ENCODE results near the gene HID1. TPM values are rescaled to one million over a fixed set of nuclear protein-coding genes. Genes with fewer than 3 reads are reported as not detected.
A peak's percentile ranks its signal among the peaks of the same experiment; 100 is the strongest.
"Not testable (repeated sequence)": the region's sequence is repeated elsewhere in the genome, so short reads cannot be mapped to it uniquely, and the experiment has no call there.

The HID1 gene
- total and polyA plus RNA-seq, 2 donors (not counting 1 experiment from before 2014, with no cell fraction given): 3.9 to 4.0 TPM

GRCh38 chr17:74916136-74916850 lies 56.3 kb downstream of the HID1 start:
- DNase-seq: no peak
- Histone ChIP-seq H4K20me1 (ENCODE audit: control insufficient read depth, insufficient read depth, low read length, poor library complexity, severe bottlenecking) (no peaks in the 10 kb centered on the region), H3K9me3 (ENCODE audit: control extremely low read depth in 1 of 3, control insufficient read depth in 2 of 3, insufficient read depth in 1 of 3, low read length in 2 of 3) (peaks cover 0 to 8% (median 0%) of the 10 kb centered on the region in 3 donors), H3K4me3 (ENCODE audit: control extremely low read depth in 1 of 5, extremely low read depth in 1 of 5, insufficient read depth in 1 of 5, low read depth in 2 of 5, low read length in 4 of 5) (no peak overlapping the region), H3K36me3 (replicated peaks in 1 of 2; ENCODE audit: control extremely low read depth in 1 of 2, control insufficient read depth in 1 of 2, extremely low read depth in 1 of 2, insufficient read depth in 2 of 2, low read length in 1 of 2) (no peaks in the 10 kb centered on the region), H3K4me1 (ENCODE audit: control insufficient read depth in 2 of 2, insufficient read depth in 2 of 2, low read length in 2 of 2) (no peaks in the 10 kb centered on the region), H3K27me3 (replicated peaks in 1 of 4; ENCODE audit: control extremely low read depth in 1 of 4, control insufficient read depth in 3 of 4, insufficient read depth in 4 of 4, low read length in 3 of 4) (peaks cover 0 to 39% (median 7%) of the 10 kb centered on the region in 4 experiments), H3K27ac (ENCODE audit: low read length in 2 of 2) (no peak overlapping the region), H3K9ac (ENCODE audit: low read length) (no peak overlapping the region), H3K4me2 (replicated peaks; ENCODE audit: low read depth, low read length, poor library complexity, severe bottlenecking) (no peak overlapping the region), H2AFZ (ENCODE audit: insufficient read depth, low read depth, low read length, poor library complexity, severe bottlenecking) (no peak overlapping the region), H3K79me2 (ENCODE audit: control insufficient read depth, insufficient read depth, low read length) (no peaks in the 10 kb centered on the region)
- ChIA-PET CTCF (interaction anchor here (0.9 kb wide), 1 partner anchor 42 kb away, joined by 3 read pairs; no protein-coding TSS in a partner anchor), POLR2A (no interaction called here)
- intact Hi-C loops (cut with micrococcal nuclease): no loop called here
- Mint-ChIP-seq H3K4me3 (no peak overlapping the region), H3K27me3 (peaks cover 36% of the 10 kb centered on the region), H3K4me1 (no peaks in the 10 kb centered on the region), H3K27ac (peak overlapping the region; percentile 41), H3K9me3 (ENCODE audit: insufficient read depth) (no peaks in the 10 kb centered on the region)
- WGBS (ENCODE audit: insufficient coverage): 87% methylated on average over 13 of the region's 13 CpGs
- TF ChIP-seq EZH2 (IDR thresholded peaks at IDR 0.05; ENCODE audit: borderline replicate concordance, insufficient read depth, low read depth, low read length, poor library complexity, severe bottlenecking): no peak
- TF ChIP-seq, protein P1, sequence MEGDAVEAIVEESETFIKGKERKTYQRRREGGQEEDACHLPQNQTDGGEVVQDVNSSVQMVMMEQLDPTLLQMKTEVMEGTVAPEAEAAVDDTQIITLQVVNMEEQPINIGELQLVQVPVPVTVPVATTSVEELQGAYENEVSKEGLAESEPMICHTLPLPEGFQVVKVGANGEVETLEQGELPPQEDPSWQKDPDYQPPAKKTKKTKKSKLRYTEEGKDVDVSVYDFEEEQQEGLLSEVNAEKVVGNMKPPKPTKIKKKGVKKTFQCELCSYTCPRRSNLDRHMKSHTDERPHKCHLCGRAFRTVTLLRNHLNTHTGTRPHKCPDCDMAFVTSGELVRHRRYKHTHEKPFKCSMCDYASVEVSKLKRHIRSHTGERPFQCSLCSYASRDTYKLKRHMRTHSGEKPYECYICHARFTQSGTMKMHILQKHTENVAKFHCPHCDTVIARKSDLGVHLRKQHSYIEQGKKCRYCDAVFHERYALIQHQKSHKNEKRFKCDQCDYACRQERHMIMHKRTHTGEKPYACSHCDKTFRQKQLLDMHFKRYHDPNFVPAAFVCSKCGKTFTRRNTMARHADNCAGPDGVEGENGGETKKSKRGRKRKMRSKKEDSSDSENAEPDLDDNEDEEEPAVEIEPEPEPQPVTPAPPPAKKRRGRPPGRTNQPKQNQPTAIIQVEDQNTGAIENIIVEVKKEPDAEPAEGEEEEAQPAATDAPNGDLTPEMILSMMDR (IDR thresholded peaks at IDR 0.05): no peak
- ATAC-seq (ENCODE audit: low read depth): no peak

- DNase-seq; H3K4me1 ChIP-seq (ENCODE audit: control insufficient read depth in 2 of 2, insufficient read depth in 2 of 2, low read length in 2 of 2); H3K27me3 ChIP-seq (replicated peaks in 1 of 4; ENCODE audit: control extremely low read depth in 1 of 4, control insufficient read depth in 3 of 4, insufficient read depth in 4 of 4, low read length in 3 of 4); POLR2A ChIA-PET; H3K4me1 Mint-ChIP-seq; H4K20me1 ChIP-seq (ENCODE audit: control insufficient read depth, insufficient read depth, low read length, poor library complexity, severe bottlenecking); H3K9me3 Mint-ChIP-seq (ENCODE audit: insufficient read depth); H3K36me3 ChIP-seq (replicated peaks in 1 of 2; ENCODE audit: control extremely low read depth in 1 of 2, control insufficient read depth in 1 of 2, extremely low read depth in 1 of 2, insufficient read depth in 2 of 2, low read length in 1 of 2); H3K9me3 ChIP-seq (ENCODE audit: control extremely low read depth in 1 of 3, control insufficient read depth in 2 of 3, insufficient read depth in 1 of 3, low read length in 2 of 3); H3K4me2 ChIP-seq (replicated peaks; ENCODE audit: low read depth, low read length, poor library complexity, severe bottlenecking); H3K4me3 Mint-ChIP-seq; H3K79me2 ChIP-seq (ENCODE audit: control insufficient read depth, insufficient read depth, low read length); H3K4me3 ChIP-seq (ENCODE audit: control extremely low read depth in 1 of 5, extremely low read depth in 1 of 5, insufficient read depth in 1 of 5, low read depth in 2 of 5, low read length in 4 of 5); H3K27ac ChIP-seq (ENCODE audit: low read length in 2 of 2); H3K9ac ChIP-seq (ENCODE audit: low read length); H2AFZ ChIP-seq (ENCODE audit: insufficient read depth, low read depth, low read length, poor library complexity, severe bottlenecking); ATAC-seq (ENCODE audit: low read depth); intact Hi-C loops (cut with micrococcal nuclease); H3K27ac Mint-ChIP-seq: not testable (repeated sequence)
- CTCF ChIA-PET: interaction anchor here (0.6 kb wide), 1 partner anchor 24 kb away, joined by 3 read pairs; no protein-coding TSS in a partner anchor
- peaks cover 20% of the 10 kb centered on the region for H3K27me3 Mint-ChIP-seq
- WGBS (ENCODE audit: insufficient coverage): 82% methylated on average over 6 of the region's 8 CpGs
These were observed 61.1 kb downstream of the HID1 start for GRCh38 chr17:74911423-74911822.

- ATAC-seq (ENCODE audit: low read depth); H3K27ac ChIP-seq (ENCODE audit: low read length in 2 of 2); H3K79me2 ChIP-seq (ENCODE audit: control insufficient read depth, insufficient read depth, low read length); H2AFZ ChIP-seq (ENCODE audit: insufficient read depth, low read depth, low read length, poor library complexity, severe bottlenecking); H3K9ac ChIP-seq (ENCODE audit: low read length); H3K4me3 Mint-ChIP-seq; H3K4me2 ChIP-seq (replicated peaks; ENCODE audit: low read depth, low read length, poor library complexity, severe bottlenecking); H3K27ac Mint-ChIP-seq; H4K20me1 ChIP-seq (ENCODE audit: control insufficient read depth, insufficient read depth, low read length, poor library complexity, severe bottlenecking); CTCF ChIA-PET; H3K4me3 ChIP-seq (ENCODE audit: control extremely low read depth in 1 of 5, extremely low read depth in 1 of 5, insufficient read depth in 1 of 5, low read depth in 2 of 5, low read length in 4 of 5); DNase-seq; intact Hi-C loops (cut with micrococcal nuclease); POLR2A ChIA-PET; H3K36me3 ChIP-seq (replicated peaks in 1 of 2; ENCODE audit: control extremely low read depth in 1 of 2, control insufficient read depth in 1 of 2, extremely low read depth in 1 of 2, insufficient read depth in 2 of 2, low read length in 1 of 2); H3K9me3 Mint-ChIP-seq (ENCODE audit: insufficient read depth); H3K4me1 Mint-ChIP-seq; H3K9me3 ChIP-seq (ENCODE audit: control extremely low read depth in 1 of 3, control insufficient read depth in 2 of 3, insufficient read depth in 1 of 3, low read length in 2 of 3); H3K4me1 ChIP-seq (ENCODE audit: control insufficient read depth in 2 of 2, insufficient read depth in 2 of 2, low read length in 2 of 2); H3K27me3 ChIP-seq (replicated peaks in 1 of 4; ENCODE audit: control extremely low read depth in 1 of 4, control insufficient read depth in 3 of 4, insufficient read depth in 4 of 4, low read length in 3 of 4): not testable (repeated sequence)
- H3K27me3 Mint-ChIP-seq: peaks cover 20% of the 10 kb centered on the region
- WGBS (ENCODE audit: insufficient coverage): 86% methylated on average over 4 of the region's 4 CpGs
These were observed 63.5 kb downstream of the HID1 start for GRCh38 chr17:74909097-74909496.

Data from B cell (primary cell).